ENCODE results near the gene SLC4A9. TPM values are rescaled to one million over a fixed set of nuclear protein-coding genes. Genes with fewer than 3 reads are reported as not detected.

Gene SLC4A9
- total RNA-seq, 1 experiment from 2014 or later, result 0.37 TPM

GRCh38 chr5:140344683-140345423 is 15.1 kb upstream of the SLC4A9 start:
- intact Hi-C loops (cut with micrococcal nuclease), result loop anchor here (5.0 kb wide), 2 partner anchors 168 to 188 kb away; partner anchors contain the start of gene CYSTM1

GRCh38 chr5:140345919-140346347 is 14.1 kb upstream of the SLC4A9 start:
- CTCF ChIA-PET, result interaction anchor here (0.6 to 23.2 kb wide), 40 partner anchors 9 to 1629 kb away, joined by 3 to 1450 read pairs (median 6); partner anchors contain the start of genes ANKHD1, PFDN1 and SLC4A9
- intact Hi-C loops (cut with micrococcal nuclease), result loop anchor here (1.0 to 5.0 kb wide), 6 partner anchors 11 to 189 kb away; partner anchors contain the start of genes CYSTM1 and PFDN1
- peak; percentile 51 for TF ChIP-seq CTCF (IDR thresholded peaks at IDR 0.05; ENCODE audit: unreplicated experiment)
- POLR2A ChIA-PET, result interaction anchor here (0.9 to 9.6 kb wide), 34 partner anchors 10 to 766 kb away, joined by 3 to 136 read pairs (median 7); partner anchors contain the start of genes ANKHD1, CYSTM1, EIF4EBP3 and HARS1
- no peaks in the 10 kb centered on the region for H3K27me3 Mint-ChIP-seq (ENCODE audit: insufficient read depth, unreplicated experiment)
- H3K4me1 Mint-ChIP-seq (ENCODE audit: insufficient read depth, unreplicated experiment), result peaks cover 53% of the 10 kb centered on the region
- H3K36me3 Mint-ChIP-seq (ENCODE audit: insufficient read depth, unreplicated experiment), result peaks cover 18% of the 10 kb centered on the region
- H3K27ac Mint-ChIP-seq (ENCODE audit: low read depth, unreplicated experiment), result no peak overlapping the region
- DNase-seq (ENCODE audit: unreplicated experiment), result peak; percentile 68
- no peaks in the 10 kb centered on the region for H3K9me3 Mint-ChIP-seq (ENCODE audit: unreplicated experiment)
- BruUV-seq (replicated peaks), result no TSS peak
- H3K4me3 Mint-ChIP-seq (ENCODE audit: unreplicated experiment), result peak overlapping the region; percentile 78

More at GRCh38 chr5:140344683-140345423, 15.1 kb upstream of the SLC4A9 start:
- Mint-ChIP-seq H3K4me3 (ENCODE audit: unreplicated experiment) (peak overlapping the region; percentile 78), H3K4me1 (ENCODE audit: insufficient read depth, unreplicated experiment) (peaks cover 59% of the 10 kb centered on the region), H3K27ac (ENCODE audit: low read depth, unreplicated experiment) (no peak overlapping the region), H3K36me3 (ENCODE audit: insufficient read depth, unreplicated experiment) (peaks cover 18% of the 10 kb centered on the region), H3K9me3 (ENCODE audit: unreplicated experiment) (no peaks in the 10 kb centered on the region), H3K27me3 (ENCODE audit: insufficient read depth, unreplicated experiment) (no peaks in the 10 kb centered on the region)
- peak; percentile 90 for DNase-seq (ENCODE audit: unreplicated experiment)
- TSS peak; percentile 70 for BruUV-seq (replicated peaks)
- CTCF ChIA-PET, result interaction anchor here (0.6 to 23.2 kb wide), 25 partner anchors 8 to 1253 kb away, joined by 3 to 1450 read pairs (median 7); partner anchors contain the start of genes PFDN1 and SLC4A9
- POLR2A ChIA-PET, result interaction anchor here (1.1 to 9.6 kb wide), 24 partner anchors 9 to 366 kb away, joined by 3 to 136 read pairs (median 14); partner anchors contain the start of genes ANKHD1, CYSTM1, IK and NDUFA2
- no peak for TF ChIP-seq CTCF (IDR thresholded peaks at IDR 0.05; ENCODE audit: unreplicated experiment)

GRCh38 chr5:140346348-140347221 is 13.4 kb upstream of the SLC4A9 start, which contains the start of gene HBEGF:
TSS of gene HBEGF (minus strand) at chr5:140346603. CDS start at chr5:140346328, 275 bp downstream.
- no peaks in the 10 kb centered on the region for H3K9me3 Mint-ChIP-seq (ENCODE audit: unreplicated experiment)
- no TSS peak for BruUV-seq (replicated peaks)
- H3K4me3 Mint-ChIP-seq (ENCODE audit: unreplicated experiment), result peak within 1 kb of the TSS; percentile 78
- ChIA-PET POLR2A (interaction anchor here (0.7 to 9.6 kb wide), 41 partner anchors 9 to 766 kb away, joined by 3 to 136 read pairs (median 6); partner anchors contain the start of genes ANKHD1, CYSTM1, EIF4EBP3 and HARS1), CTCF (interaction anchor here (0.6 to 23.2 kb wide), 40 partner anchors 8 to 1628 kb away, joined by 3 to 1450 read pairs (median 5); partner anchors contain the start of genes ANKHD1, PFDN1 and SLC4A9)
- DNase-seq (ENCODE audit: unreplicated experiment), result peak; percentile 94
- TF ChIP-seq CTCF (IDR thresholded peaks at IDR 0.05; ENCODE audit: unreplicated experiment), result peak; percentile 62
- H3K27me3 Mint-ChIP-seq (ENCODE audit: insufficient read depth, unreplicated experiment), result no peaks in the 10 kb centered on the region
- peak within 1 kb of the TSS; percentile 54 for H3K27ac Mint-ChIP-seq (ENCODE audit: low read depth, unreplicated experiment)
- H3K4me1 Mint-ChIP-seq (ENCODE audit: insufficient read depth, unreplicated experiment), result peaks cover 47% of the 10 kb centered on the region
- peaks cover 18% of the 10 kb centered on the region for H3K36me3 Mint-ChIP-seq (ENCODE audit: insufficient read depth, unreplicated experiment)
- intact Hi-C loops (cut with micrococcal nuclease), result loop anchor here (1.0 to 5.0 kb wide), 6 partner anchors 11 to 189 kb away; partner anchors contain the start of genes CYSTM1 and PFDN1

All from MCF 10A (cell line).